Measurements from ENCODE around the gene GFI1B. TPM values are rescaled to one million over a fixed set of nuclear protein-coding genes. Genes with fewer than 3 reads are reported as not detected.

Gene GFI1B
- polyA plus RNA-seq, 1 experiment: 0.16 TPM

DNA sequence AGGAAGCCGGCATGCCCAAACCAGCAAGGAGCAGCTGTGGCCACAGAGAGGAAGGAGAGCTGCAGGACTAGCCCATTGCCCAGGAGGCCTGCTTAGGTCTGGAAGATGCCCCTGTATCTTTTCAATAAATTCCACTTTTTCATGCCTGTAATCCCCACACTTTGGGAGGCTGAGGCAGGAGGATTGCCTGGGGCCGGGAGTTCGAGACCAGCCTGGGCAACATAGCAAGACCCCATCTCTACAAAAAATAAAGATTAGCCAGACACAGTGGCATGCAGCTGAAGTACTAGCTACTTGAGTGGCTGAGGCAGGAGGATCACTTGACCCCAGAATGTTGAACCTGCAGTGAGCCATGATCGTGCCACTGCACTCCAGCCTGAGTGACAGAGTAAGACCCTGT is 28.8 kb upstream of the GFI1B start:
- DNase-seq (ENCODE audit: low read depth, low spot score): no peak
- POLR2A ChIA-PET: no interaction called here
- peaks cover 11% of the 10 kb centered on the region for H3K9me3 ChIP-seq (ENCODE audit: control insufficient read depth, insufficient read depth, low read length)
- TF ChIP-seq, protein P1, sequence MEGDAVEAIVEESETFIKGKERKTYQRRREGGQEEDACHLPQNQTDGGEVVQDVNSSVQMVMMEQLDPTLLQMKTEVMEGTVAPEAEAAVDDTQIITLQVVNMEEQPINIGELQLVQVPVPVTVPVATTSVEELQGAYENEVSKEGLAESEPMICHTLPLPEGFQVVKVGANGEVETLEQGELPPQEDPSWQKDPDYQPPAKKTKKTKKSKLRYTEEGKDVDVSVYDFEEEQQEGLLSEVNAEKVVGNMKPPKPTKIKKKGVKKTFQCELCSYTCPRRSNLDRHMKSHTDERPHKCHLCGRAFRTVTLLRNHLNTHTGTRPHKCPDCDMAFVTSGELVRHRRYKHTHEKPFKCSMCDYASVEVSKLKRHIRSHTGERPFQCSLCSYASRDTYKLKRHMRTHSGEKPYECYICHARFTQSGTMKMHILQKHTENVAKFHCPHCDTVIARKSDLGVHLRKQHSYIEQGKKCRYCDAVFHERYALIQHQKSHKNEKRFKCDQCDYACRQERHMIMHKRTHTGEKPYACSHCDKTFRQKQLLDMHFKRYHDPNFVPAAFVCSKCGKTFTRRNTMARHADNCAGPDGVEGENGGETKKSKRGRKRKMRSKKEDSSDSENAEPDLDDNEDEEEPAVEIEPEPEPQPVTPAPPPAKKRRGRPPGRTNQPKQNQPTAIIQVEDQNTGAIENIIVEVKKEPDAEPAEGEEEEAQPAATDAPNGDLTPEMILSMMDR (IDR thresholded peaks at IDR 0.05; ENCODE audit: low read depth, low read length): no peak
- no peak overlapping the region for H3K27ac ChIP-seq (ENCODE audit: low read depth, low read length)
- no peaks in the 10 kb centered on the region for H3K27me3 ChIP-seq (ENCODE audit: control insufficient read depth, insufficient read depth, low read length)
- no peak overlapping the region for H3K4me3 ChIP-seq (ENCODE audit: low read depth, low read length)
- CTCF ChIA-PET: no interaction called here

DNA sequence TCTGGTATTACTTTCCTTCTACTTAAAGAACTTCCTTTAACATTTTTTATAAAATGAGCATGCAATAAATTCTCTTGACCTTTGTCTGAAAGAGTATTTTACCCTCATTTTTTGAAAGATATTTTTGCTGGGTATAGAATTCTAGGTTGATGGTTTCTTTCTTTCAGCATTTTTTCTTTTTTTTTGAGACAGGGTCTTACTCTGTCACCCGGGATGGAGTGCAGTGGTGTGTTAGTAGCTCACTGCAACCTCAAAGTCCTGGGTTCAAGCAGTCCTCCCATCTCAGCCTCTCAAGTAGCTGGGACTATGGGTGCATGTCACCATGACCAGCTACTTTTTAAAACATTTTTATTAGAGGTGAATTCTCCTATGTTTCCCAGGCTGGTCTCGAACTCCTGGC is 23.4 kb upstream of the GFI1B start:
- Histone ChIP-seq H3K27ac (ENCODE audit: low read depth, low read length) (no peak overlapping the region), H3K9me3 (ENCODE audit: control insufficient read depth, insufficient read depth, low read length) (peaks cover 19% of the 10 kb centered on the region)
- CTCF ChIA-PET: no interaction called here

DNA sequence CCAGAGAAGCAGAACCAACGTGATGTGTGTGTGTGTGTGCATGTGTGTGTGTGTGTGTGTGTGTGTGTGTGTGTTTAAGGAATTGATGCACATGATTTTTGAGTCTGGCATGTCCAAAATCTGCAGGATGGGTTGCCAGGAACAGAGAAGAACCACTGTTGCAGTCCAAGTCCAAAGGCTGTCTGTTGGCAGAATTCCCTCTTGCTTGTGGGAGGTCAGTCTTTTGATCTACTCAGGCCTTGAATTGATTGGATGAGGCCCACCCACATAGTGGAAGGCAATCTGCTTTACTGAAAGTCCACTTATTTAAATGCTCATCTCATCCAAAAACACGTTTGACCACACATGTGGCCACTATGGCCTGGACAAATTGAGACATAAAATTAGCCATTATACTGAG is 22.7 kb upstream of the GFI1B start:
- Histone ChIP-seq H3K27me3 (ENCODE audit: control insufficient read depth, insufficient read depth, low read length) (no peaks in the 10 kb centered on the region), H3K4me3 (ENCODE audit: low read depth, low read length) (no peak overlapping the region), H3K9me3 (ENCODE audit: control insufficient read depth, insufficient read depth, low read length) (peaks cover 19% of the 10 kb centered on the region), H3K27ac (ENCODE audit: low read depth, low read length) (no peak overlapping the region)
- TF ChIP-seq, protein P1 (IDR thresholded peaks at IDR 0.05; ENCODE audit: low read depth, low read length): no peak
- DNase-seq (ENCODE audit: low read depth, low spot score): no peak
- CTCF ChIA-PET: no interaction called here
- POLR2A ChIA-PET: no interaction called here

More for the DNA sequence above, 23.4 kb upstream of the GFI1B start:
- TF ChIP-seq, protein P1 (IDR thresholded peaks at IDR 0.05; ENCODE audit: low read depth, low read length): no peak
- POLR2A ChIA-PET: no interaction called here
- Histone ChIP-seq H3K4me3 (ENCODE audit: low read depth, low read length) (no peak overlapping the region), H3K27me3 (ENCODE audit: control insufficient read depth, insufficient read depth, low read length) (no peaks in the 10 kb centered on the region)
- no peak for DNase-seq (ENCODE audit: low read depth, low spot score)

DNA sequence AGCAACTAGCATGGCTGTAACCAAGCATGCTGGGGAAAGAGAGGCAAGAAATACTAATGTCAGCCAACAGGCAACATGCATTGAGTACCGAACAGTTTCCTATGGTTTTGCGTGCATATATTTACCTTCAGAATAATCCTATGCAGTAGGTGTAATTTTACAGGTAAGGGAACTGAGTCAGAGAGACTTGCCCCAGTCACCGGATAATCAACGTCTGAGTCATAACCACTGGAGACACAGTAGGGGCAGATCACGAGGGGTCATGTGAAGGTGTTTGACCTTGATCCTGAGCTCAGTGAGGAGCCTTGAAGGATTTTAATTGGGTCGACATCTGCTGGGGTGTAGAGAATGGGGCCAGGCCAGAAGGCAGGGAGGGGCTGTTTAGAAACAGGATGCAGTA is 20.7 kb upstream of the GFI1B start:
- no peak for DNase-seq (ENCODE audit: low read depth, low spot score)
- peaks cover 19% of the 10 kb centered on the region for H3K9me3 ChIP-seq (ENCODE audit: control insufficient read depth, insufficient read depth, low read length)
- H3K4me3 ChIP-seq (ENCODE audit: low read depth, low read length): no peak overlapping the region
- no peaks in the 10 kb centered on the region for H3K27me3 ChIP-seq (ENCODE audit: control insufficient read depth, insufficient read depth, low read length)
- TF ChIP-seq, protein P1 (IDR thresholded peaks at IDR 0.05; ENCODE audit: low read depth, low read length): no peak
- POLR2A ChIA-PET: no interaction called here
- CTCF ChIA-PET: no interaction called here
- no peak overlapping the region for H3K27ac ChIP-seq (ENCODE audit: low read depth, low read length)

DNA sequence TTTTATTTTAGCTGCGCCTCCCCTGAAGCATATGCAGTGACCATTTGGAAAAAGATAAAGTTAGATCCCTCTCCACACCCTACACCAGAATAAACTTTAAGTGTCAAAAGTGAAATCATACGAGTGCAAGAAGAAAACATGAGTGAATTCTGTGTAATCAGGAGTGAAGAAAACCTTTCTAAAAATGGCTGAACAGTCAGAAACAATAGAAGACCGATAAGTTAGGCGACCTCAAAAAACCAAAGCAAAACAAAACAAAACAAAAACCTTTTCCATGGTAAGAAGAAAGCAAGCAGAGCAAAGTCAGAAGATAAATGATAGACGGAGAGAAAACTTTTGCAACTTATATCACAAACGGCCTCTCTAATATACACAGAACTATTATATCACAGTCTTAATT is 17.5 kb upstream of the GFI1B start:
- Histone ChIP-seq H3K27ac (ENCODE audit: low read depth, low read length) (no peak overlapping the region), H3K4me3 (ENCODE audit: low read depth, low read length) (no peak overlapping the region), H3K27me3 (ENCODE audit: control insufficient read depth, insufficient read depth, low read length) (peaks cover 13% of the 10 kb centered on the region), H3K9me3 (ENCODE audit: control insufficient read depth, insufficient read depth, low read length) (no peaks in the 10 kb centered on the region)
- ChIA-PET POLR2A (no interaction called here), CTCF (no interaction called here)
- TF ChIP-seq, protein P1 (IDR thresholded peaks at IDR 0.05; ENCODE audit: low read depth, low read length): no peak
- DNase-seq (ENCODE audit: low read depth, low spot score): no peak
